K562 (cell line): Measurements from ENCODE around the gene APBB2. TPM values are rescaled to one million over a fixed set of nuclear protein-coding genes. Genes with fewer than 3 reads are reported as not detected.

Source experiments
- ATAC-seq: fragments of 200-7000 bp; cut with Tn5 transposase; 3 replicates; pipeline ENCODE4 v1.9.1; 2020; ENCODE audit warnings: moderate library complexity
- BruUV-seq: library from RNA; stranded (reverse); fragments of 400-500 nt; replicated peaks from 2 replicates; lab custom pipeline; 2021; lab: Mats Ljungman, UMichigan
- CTCF ChIA-PET: fragments of 300-600 bp; formaldehyde crosslinking; extraction: SDS; loops from one replicate; lab custom pipeline; 2021; ENCODE audit warnings: low intra/inter-chr PET ratio; lab: Yijun Ruan, JAX
- POLR2A ChIA-PET: fragments of 300-600, 350-650 bp; sonication (Branson Sonifier 250); formaldehyde crosslinking; extraction: SDS; loops from one replicate; lab custom pipeline; 2021; ENCODE audit warnings: antibody characterized with exemption, inconsistent platforms; lab: Yijun Ruan, JAX
- DNase-seq, 4 experiments: peaks; one replicate each; pipeline versions ENCODE4 v3.0.0 to v3.0.0-alpha.2; 2011 to 2018; ENCODE audit warnings: low spot score in 3 of 4, mixed read lengths in 3 of 4; ENCODE audit errors: extremely low read depth in 1 of 4
- FAIRE-seq: peaks from 2 replicates; lab custom pipeline; 2011; peaks lifted over from hg19 to GRCh38; lab: Jason Lieb, UNC
- H2AFZ ChIP-seq: 2 replicates; pipeline ENCODE4 v1.6.0; 2011; ENCODE audit warnings: low read depth, low read length, control low read depth, inconsistent platforms
- H3K27ac ChIP-seq: fragments of 200-600 bp; 3 replicates; pipeline ENCODE4 v1.8.0; 2011; ENCODE audit warnings: low read depth, mild to moderate bottlenecking, control low read depth, inconsistent platforms, low read length, moderate library complexity, mixed read lengths; ENCODE audit errors: extremely low read depth
- H3K27me3 ChIP-seq, 2 experiments: fragments of 300-600 bp in 1 of 2; 2 replicates in 1 of 2; 3 replicates in 1 of 2; pipeline versions ENCODE4 v1.6.0 to v1.8.0; 2011; ENCODE audit warnings: inconsistent platforms in 2 of 2, low read length in 2 of 2, mild to moderate bottlenecking in 1 of 2, mixed read lengths in 1 of 2, moderate library complexity in 1 of 2; ENCODE audit not compliant: control insufficient read depth in 2 of 2, insufficient read depth in 2 of 2
- H3K36me3 ChIP-seq: fragments of 300-600 bp; 3 replicates; pipeline ENCODE4 v1.8.0; 2011; ENCODE audit warnings: mild to moderate bottlenecking, low read length, inconsistent platforms; ENCODE audit not compliant: control insufficient read depth, insufficient read depth
- H3K4me1 ChIP-seq, 2 experiments: fragments of 200-600 bp in 1 of 2; replicated peaks in 1 of 2; 2 replicates in 1 of 2; 3 replicates in 1 of 2; pipeline versions ENCODE4 v1.5.1 to v1.8.0; 2011; ENCODE audit warnings: inconsistent platforms in 2 of 2, low read length in 2 of 2, mild to moderate bottlenecking in 1 of 2, mixed read lengths in 1 of 2, moderate library complexity in 1 of 2; ENCODE audit not compliant: control insufficient read depth in 2 of 2, insufficient read depth in 2 of 2
- H3K4me2 ChIP-seq: 2 replicates; pipeline ENCODE4 v1.6.1; 2011; ENCODE audit warnings: low read length, control low read depth, inconsistent platforms, mixed read lengths; ENCODE audit not compliant: insufficient read depth
- H3K4me3 ChIP-seq: fragments of 200-600 bp; sonication (generic), shearing (Covaris generic); 2 replicates; pipeline ENCODE4 v1.5.1; 2016; ENCODE audit warnings: control low read depth, inconsistent platforms
- H3K79me2 ChIP-seq: fragments of 200-600 bp; 3 replicates; pipeline ENCODE4 v1.8.0; 2011; ENCODE audit warnings: low read length, inconsistent platforms; ENCODE audit not compliant: control insufficient read depth, insufficient read depth
- H3K9ac ChIP-seq, 2 experiments: 2 replicates each; pipeline versions ENCODE4 v1.6.0 to v1.6.1; 2011; ENCODE audit warnings: low read depth in 2 of 2, low read length in 2 of 2, control low read depth in 1 of 2, inconsistent platforms in 1 of 2, mild to moderate bottlenecking in 1 of 2, mixed read lengths in 1 of 2; ENCODE audit not compliant: insufficient read depth in 1 of 2
- H3K9me1 ChIP-seq: one replicate; pipeline ENCODE4 v1.6.0; 2011; ENCODE audit warnings: inconsistent platforms, mild to moderate bottlenecking, low read length, moderate library complexity; ENCODE audit not compliant: control insufficient read depth, insufficient read depth
- H3K9me3 ChIP-seq: replicated peaks from 2 replicates; pipeline ENCODE4 v1.5.1; 2011; ENCODE audit warnings: low read depth, low read length, inconsistent platforms; ENCODE audit not compliant: control insufficient read depth, insufficient read depth
- H4K20me1 ChIP-seq: replicated peaks from 2 replicates; pipeline ENCODE4 v1.6.1; 2011; ENCODE audit warnings: low read length, inconsistent platforms, mixed read lengths; ENCODE audit not compliant: control insufficient read depth, insufficient read depth
- E4F1 ChIP-seq: fragments of 250-450 bp; sonication (Bioruptor Pico); IDR thresholded peaks from 2 replicates; pipeline ENCODE4 v1.5.0; 2021; ENCODE audit warnings: mild to moderate bottlenecking, borderline replicate concordance
- FOXP1 ChIP-seq: sonication (generic); formaldehyde crosslinking; IDR thresholded peaks from 2 replicates; pipeline ENCODE4 v1.8.0; 2022; ENCODE audit warnings: mild to moderate bottlenecking, missing genetic modification reagents
- HMG20A ChIP-seq: fragments of 450-650 bp; formaldehyde crosslinking; conservative IDR thresholded peaks from 2 replicates; pipeline ENCODE4 v1.4.0; 2020; ENCODE audit warnings: mild to moderate bottlenecking, mixed read lengths
- IRF9 ChIP-seq: fragments of 450-650 bp; IDR thresholded peaks from 2 replicates; pipeline ENCODE4 v1.6.1; 2016; ENCODE audit warnings: missing biosample characterization, missing genetic modification characterization
- LCOR ChIP-seq: sonication (generic); formaldehyde crosslinking; IDR thresholded peaks from 2 replicates; pipeline ENCODE4 v1.8.0; 2022; ENCODE audit warnings: mild to moderate bottlenecking, missing genetic modification reagents
- POLR2A ChIP-seq: fragments of 450-650 bp; conservative IDR thresholded peaks from 2 replicates; pipeline ENCODE4 v1.6.1; 2016
- SNRNP70 ChIP-seq: fragments of 200-400 bp; formaldehyde crosslinking; optimal IDR thresholded peaks from 2 replicates; pipeline ENCODE3; 2017; ENCODE audit warnings: low read depth, low read length
- TBP ChIP-seq: optimal IDR thresholded peaks from 2 replicates; pipeline ENCODE3; 2011; ENCODE audit warnings: low read depth, low read length, improper control_type of control experiment
- TFAM ChIP-seq: fragments of 250-450 bp; sonication (Bioruptor Pico); conservative IDR thresholded peaks from 2 replicates; pipeline ENCODE4 v1.5.0; 2021; ENCODE audit warnings: mild to moderate bottlenecking, moderate library complexity
- XRCC4 ChIP-seq: IDR thresholded peaks from one replicate; pipeline ENCODE4 v1.6.1; 2011; ENCODE audit not compliant: insufficient read depth, insufficient read length; ENCODE audit errors: extremely low read depth
- WGBS: fragments of 100-300 bp; shearing (Covaris generic); methylation state at CpG from one replicate; pipeline ENCODE4 v1.1.6; 2016; ENCODE audit warnings: low coverage, mixed read lengths; ENCODE audit not compliant: insufficient coverage; ENCODE audit errors: missing lambda C conversion rate; 5-methylcytosine and 5-hydroxymethylcytosine counted together
- in situ Hi-C: fragments of 300-500 bp; cut with MboI; formaldehyde crosslinking; loops from 4 replicates; pipeline ENCODE4 v1.15.0; 2018; ENCODE audit warnings: inconsistent platforms, mixed read lengths
- intact Hi-C: fragments of 100-400 bp; cut with micrococcal nuclease; formaldehyde crosslinking; loops from 2 replicates; pipeline ENCODE4 v1.14.2; 2022
- polyA plus RNA-seq, 8 experiments: library from polyadenylated mRNA; depleted of rRNA in 4 of 8; stranded (reverse) in 5 of 8; unstranded in 3 of 8; fragments of >200 nt; fragmentation: Nextera tagmentation in 2 of 8; fragmentation: Illumina TruSeq in 1 of 8; extraction: Ambion mirVana in 2 of 8; extraction: Trizol in 1 of 8; gene quantifications; 2 replicates each; pipeline versions ENCODE4 v1.2.1 to v1.2.3, GENCODE V29; 2011 to 2014; ENCODE audit warnings: inconsistent platforms in 1 of 8, missing spikeins in 1 of 8
- total RNA-seq, 7 experiments: library from RNA; depleted of rRNA in 6 of 7; stranded (reverse); fragments of >200 nt in 6 of 7; fragmentation: Illumina TruSeq in 2 of 7; extraction: Trizol in 2 of 7; gene quantifications; 2 replicates each; pipeline versions ENCODE4 v1.2.1 to v1.2.3, GENCODE V29; 2011 to 2021; ENCODE audit warnings: low replicate concordance in 1 of 7

Gene APBB2
- total and polyA plus RNA-seq, 9 of the 15 experiments (the other 6 are each of a cell fraction or from before 2014, with no cell fraction given) = 0.08 to 2.1 (median 1.4) TPM

- FAIRE-seq = no peak
- POLR2A ChIA-PET = interaction anchor here (0.6 to 0.9 kb wide), 2 partner anchors 17 to 61 kb away, joined by 3 to 4 read pairs; no protein-coding TSS in a partner anchor
- Histone ChIP-seq H2AFZ (no peak overlapping the region), H3K4me1 (no peaks in the 10 kb centered on the region), H3K9me3 (no peaks in the 10 kb centered on the region), H3K79me2 (no peaks in the 10 kb centered on the region), H3K4me2 (no peak overlapping the region), H3K27ac (no peak overlapping the region)
- in situ Hi-C loops = no loop called here
- no peak for ATAC-seq
- no peak for TF ChIP-seq HMG20A (CRISPR knock-in tag)
- no peak for TF ChIP-seq SNRNP70
- no peak for TF ChIP-seq TBP
- no peak for TF ChIP-seq E4F1
- no peak for TF ChIP-seq POLR2A
- TF ChIP-seq LCOR (CRISPR knock-in tag) = no peak
- no peak for TF ChIP-seq TFAM
- TF ChIP-seq IRF9 (tag) = no peak
- TF ChIP-seq FOXP1 (CRISPR knock-in tag) = no peak
- no peak for TF ChIP-seq XRCC4
- TF ChIP-seq, all 486 proteins: peak for 0
- no peak for DNase-seq
- Histone ChIP-seq H3K9me1 (no peaks in the 10 kb centered on the region), H3K36me3 (no peaks in the 10 kb centered on the region), H4K20me1 (no peaks in the 10 kb centered on the region), H3K4me3 (no peak overlapping the region), H3K27me3 (peaks cover 32 to 51% of the 10 kb centered on the region in 2 experiments; a peak in 4 of 5 replicates), H3K9ac (no peak overlapping the region)
- BruUV-seq = no TSS peak
- WGBS = 3% methylated on average over 18 of the region's 18 CpGs
- CTCF ChIA-PET = no interaction called here
- intact Hi-C loops = no loop called here
Observed at GRCh38 chr4:40890199-40890598, 324.1 kb downstream of the APBB2 start.
